HG03045 (cell line): ENCODE results near the gene PKHD1.
"Not testable (repeated sequence)": the region's sequence is repeated elsewhere in the genome, so short reads cannot be mapped to it uniquely, and the experiment has no call there.

Experiments
- ATAC-seq: cut with Tn5 transposase; IDR thresholded peaks from one replicate; pipeline ENCODE4 v1.9.1; 2021; ENCODE audit warnings: mild to moderate bottlenecking, moderate library complexity; ENCODE audit not compliant: unreplicated experiment

Gene PKHD1

DNA sequence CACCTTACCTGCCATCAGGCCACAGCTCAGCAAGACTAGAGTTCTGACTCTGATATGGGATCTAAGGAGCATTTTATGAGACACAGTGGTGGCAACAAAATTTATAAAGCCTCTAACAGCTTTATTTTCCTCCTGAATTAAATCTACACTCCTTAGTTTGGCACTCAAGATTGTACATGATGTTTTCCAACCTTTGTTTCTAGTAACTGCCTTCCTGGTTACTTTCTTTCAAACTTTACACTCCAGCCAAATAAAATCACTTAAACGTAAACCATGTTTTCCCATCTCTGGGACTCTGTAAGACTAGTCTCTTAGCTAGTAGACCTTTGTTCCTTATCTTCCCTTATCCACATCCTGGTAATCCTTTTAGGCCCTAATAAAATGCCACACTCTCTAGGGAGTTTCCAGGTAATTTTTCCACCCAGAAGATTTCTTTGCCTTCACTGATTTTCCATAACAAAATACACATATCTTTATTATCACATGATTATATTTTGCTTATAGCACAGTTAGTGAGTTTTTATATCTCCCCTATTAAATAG, 92.1 kb downstream of the PKHD1 start:
- no peak for ATAC-seq

DNA sequence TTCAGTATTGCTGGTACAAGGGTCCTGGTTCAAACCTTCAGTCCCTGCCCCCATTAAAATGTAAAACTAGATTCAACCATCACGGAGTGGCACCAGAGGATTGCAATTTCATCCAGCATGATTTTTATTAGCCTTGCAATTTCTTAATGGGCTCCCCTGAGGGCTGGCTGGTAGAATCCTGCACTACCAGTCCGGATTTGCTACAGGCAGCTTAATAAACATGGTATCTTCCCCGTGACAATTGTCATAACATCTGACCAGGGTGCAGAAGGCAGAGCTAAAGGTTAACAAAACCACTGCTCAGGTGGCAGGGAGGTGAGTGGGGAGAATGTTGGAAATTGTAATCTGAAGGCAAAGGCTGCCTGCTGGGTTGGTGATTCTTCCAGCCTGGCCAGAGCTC, 94.5 kb downstream of the PKHD1 start:
- no peak for ATAC-seq

DNA sequence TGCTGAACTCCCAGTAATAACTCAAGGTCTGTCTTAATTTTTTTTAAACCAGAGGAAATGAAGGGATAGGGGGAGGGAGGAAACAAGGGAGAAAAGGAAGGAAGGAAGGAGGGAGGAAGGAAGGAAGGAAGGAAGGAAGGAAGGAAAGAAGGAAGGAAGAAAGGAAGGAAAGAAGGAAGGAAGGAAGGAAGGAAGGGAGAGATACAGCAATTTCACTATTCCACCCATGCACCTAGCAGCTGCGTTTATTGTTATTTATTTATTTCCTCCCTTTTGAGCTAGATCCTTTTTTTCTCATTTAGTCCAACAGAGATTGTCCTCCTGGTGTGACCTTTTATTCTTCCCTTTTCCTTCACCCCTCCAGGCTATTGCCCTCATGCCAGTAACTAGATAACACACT, 97.6 kb downstream of the PKHD1 start:
- no peak for ATAC-seq

DNA sequence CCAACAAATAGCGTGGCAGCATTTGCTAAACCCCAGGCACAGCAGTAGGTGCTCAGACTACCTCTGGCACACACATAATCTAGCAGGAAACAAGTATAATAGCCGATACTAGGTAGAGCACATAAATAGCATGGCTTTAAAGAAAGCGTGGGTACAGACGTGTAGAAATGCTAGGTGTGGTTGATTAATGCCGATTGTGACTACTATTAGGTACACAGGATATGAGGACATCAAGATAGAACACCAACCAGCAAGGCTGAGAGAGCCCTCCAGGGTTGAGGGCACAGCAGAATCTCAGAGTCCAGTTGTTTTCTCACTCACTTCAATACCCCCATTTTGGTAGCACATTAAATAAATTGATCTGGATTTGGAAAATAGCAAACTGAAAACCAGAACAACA, 100.5 kb downstream of the PKHD1 start:
- no peak for ATAC-seq

DNA sequence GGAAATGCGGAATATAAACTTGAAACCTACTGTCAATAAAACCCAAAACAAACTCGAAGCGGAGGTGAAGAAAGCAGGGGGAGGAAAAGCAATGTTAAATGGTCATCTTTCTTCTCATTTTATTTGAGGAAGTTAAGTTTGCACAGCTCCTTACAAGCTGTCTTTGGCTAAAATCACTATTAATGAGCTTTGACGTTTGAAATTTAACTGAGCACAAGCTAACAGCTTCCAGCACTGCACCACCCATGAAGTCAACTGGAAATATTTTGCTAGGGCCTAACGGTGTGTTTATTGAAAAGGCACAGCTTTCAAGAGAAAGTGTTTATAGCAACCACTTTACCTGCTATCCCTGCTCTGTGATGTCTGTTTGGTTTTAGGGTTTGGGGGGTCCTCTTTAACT, 103.8 kb downstream of the PKHD1 start:
- no peak for ATAC-seq

DNA sequence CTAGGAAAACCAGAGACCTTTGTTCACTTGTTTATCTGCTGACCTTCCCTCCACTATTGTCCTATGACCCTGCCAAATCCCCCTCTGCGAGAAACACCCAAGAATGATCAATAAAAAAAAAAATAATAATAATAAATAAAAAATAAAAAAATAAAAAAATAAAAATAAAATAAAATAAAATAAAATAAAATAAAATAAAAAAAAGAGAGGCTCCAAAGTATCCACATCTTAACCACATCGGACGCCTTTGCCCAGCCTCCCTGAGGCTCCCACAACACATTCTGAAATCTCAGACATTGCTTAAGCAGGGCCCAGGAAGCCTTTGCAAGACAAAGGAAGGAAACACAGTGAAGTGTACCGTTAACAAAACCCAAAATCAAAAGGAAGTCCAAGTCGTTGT, 104.7 kb downstream of the PKHD1 start:
- not testable (repeated sequence) for ATAC-seq

DNA sequence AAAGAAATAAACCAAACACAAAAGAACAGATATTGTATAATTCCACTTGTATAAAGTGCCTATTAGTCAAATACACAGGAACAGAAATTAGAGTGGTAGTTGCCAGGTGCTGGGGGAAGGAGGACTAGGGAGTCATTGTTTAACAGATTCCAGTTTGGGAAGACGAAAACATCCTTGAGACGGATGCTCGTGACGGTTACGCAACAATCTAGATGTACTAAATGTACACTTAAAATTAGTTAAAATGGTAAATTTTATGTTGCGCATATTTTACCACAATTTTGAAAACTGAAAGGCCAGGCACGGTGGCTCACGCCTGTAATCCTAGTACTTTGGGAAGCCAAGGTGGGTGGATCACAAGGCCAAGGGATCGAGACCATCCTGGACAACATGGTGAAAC, 111.0 kb downstream of the PKHD1 start:
- no peak for ATAC-seq

DNA sequence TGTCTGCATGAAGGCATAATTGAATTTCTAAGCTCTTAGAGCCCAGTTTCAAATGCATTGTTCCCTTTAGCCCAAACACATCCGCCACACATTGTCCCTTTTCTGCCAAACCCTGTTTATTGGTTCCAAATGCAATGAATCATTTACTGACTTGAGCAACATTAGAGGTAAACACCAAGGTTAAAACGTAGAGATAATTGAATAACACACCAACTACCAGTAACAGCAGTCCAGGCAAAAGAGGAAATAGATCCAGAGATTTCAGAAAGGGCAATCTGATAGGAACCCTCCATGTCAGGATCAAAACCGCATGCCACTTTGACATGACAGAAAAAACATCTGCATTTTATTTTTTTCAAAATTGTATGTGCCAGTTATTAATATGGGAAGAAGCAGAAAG, 114.8 kb downstream of the PKHD1 start:
- ATAC-seq, result no peak

DNA sequence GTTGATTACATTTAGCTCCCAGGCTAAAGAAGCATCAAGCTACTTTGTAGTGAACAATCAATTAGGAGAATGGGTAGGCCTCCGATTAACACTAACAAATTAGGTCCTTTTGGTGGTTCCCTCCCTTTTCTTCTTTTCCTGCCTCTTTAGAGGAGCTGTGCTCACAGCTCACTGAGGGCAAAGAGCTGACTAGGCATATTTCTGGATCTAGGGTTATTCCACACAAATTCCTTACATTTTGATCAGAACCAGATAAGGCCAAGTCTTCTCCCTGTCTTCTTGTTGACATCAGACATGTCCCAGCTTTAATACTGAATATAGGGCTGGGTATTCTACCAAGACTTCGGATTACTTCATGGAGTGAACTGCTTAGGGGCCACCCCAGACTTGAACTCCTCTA, 119.1 kb downstream of the PKHD1 start:
- ATAC-seq, result no peak

DNA sequence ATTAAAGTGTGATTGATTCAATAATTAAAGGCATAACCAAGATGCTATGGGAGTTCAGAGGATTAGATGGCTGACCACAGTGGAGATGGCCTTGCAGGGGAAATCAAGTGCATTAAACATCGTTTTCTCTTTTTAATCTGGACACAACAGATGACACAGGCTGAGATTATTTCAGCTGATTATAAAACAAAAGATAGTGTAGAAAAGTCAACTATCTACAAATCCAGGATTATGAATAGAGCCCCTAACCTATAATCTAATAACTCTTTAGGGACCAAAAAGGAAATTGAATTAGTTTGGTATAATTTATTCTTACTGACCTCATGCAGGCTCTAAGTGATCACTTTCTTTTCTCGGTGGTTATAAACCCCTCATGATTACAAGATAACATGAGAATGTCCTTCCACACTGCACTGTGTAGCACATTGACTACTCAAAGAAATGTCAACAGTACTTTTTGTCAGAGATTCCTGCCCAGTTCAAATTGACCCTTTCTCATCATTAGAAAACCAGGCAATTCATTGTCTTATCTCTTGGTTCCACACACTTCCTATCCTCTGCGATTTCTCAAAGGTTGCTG, 122.1 kb downstream of the PKHD1 start:
- ATAC-seq, result no peak

DNA sequence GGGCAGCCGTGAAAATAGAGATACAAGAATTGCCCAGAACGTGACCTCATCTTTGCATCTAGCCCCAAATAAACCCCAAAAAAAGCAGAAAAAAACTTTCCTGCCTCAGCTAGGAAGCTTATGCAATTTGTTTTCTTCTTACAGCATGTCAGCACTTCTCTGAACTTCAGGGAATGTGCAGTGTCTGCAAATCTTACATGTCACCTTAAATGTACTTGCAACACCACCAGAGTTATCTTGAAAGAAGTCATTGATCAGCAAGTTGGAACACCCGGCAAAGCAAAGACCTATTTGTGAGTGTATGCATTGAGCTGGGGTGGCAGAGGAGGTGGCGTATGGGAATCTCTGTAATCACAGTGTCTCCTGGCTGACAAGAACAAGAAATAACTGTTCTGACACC, 123.4 kb downstream of the PKHD1 start:
- ATAC-seq, result no peak

DNA sequence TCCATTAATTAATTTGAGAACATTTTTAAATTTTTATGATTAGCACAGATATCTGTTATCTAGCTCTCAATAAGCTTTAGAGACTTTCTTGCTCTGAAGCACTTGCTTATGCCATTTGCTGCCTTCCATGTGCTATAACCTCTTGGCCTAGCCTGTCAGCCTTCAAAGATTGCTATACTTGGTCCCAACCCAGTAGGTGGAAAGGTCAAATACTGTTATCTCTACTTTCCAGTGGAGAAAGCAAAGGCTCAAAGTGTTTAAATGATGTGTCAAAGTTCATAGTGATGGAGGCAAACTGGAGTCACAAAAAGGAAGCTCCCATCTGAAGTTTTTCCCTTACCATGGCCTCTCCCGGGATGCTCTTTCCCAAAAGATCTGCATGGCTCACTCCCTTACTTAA, 125.1 kb downstream of the PKHD1 start:
- ATAC-seq, result no peak

DNA sequence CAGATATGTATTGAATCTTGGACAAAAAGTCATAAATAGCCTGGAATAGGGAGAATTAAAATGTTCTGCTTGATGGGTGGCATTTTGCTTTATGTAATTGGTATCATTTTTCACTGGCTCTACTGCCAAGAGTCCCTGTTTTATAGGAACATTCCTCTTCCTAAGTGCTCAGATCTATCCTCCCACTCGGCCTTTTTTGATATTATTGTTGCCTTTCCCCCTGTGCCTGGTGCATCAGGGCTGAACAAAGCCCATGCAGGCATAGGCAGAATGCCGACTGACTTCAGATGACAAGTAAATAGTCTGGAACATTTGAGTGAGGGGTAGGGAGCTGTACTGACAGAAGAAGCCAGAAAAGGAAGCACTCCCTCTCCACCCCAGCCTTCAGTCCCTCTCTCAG, 127.0 kb downstream of the PKHD1 start:
- no peak for ATAC-seq

DNA sequence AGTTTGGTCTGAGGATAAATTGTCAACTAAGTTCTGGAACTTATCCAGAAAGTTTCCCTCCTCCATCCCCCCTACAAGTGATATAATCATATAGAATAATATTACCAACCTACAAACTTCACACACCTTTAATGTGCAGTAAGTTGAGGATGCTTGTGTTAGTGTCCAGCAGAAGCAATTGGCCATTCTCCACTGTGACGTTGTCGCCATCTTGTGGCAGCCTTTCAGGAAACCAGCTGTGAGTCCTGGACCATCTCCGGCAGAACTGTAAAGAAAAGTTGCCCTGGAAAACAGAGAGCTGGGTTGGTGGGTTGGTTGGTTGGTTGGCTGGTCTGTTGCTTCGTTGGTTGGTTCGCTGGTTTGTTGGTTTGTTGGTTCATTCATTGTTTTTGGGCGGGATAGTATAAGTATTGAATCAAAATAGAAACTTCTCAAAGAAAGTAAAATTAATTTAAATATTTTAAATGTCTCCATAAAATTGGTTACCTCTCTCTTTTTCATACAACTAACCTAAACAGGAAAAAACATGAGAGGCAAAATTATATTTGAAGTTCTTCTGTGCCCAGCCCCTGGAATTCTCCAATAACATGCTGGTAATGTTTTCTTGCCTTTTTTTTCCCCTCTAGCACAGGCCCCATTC, 127.5 kb downstream of the PKHD1 start:
- peak; percentile 66 for ATAC-seq

DNA sequence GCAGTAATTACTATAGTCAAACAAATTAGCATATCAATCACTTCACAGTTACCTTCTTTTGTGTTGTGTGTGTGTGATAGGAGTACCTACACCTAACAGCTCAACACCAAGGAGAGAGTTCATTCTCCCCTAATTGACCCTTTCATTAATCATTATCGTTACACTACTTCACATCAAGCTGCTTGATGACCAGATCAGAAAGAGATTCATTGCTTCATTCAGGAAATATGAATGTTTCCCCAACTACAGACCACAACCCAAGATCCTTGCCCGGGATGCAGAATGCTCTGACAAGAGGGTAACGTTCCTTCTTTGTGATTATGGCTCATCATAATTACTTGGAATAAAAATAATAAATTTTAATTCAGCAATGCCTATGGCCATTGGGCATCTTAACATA, 132.7 kb downstream of the PKHD1 start:
- ATAC-seq, result no peak

DNA sequence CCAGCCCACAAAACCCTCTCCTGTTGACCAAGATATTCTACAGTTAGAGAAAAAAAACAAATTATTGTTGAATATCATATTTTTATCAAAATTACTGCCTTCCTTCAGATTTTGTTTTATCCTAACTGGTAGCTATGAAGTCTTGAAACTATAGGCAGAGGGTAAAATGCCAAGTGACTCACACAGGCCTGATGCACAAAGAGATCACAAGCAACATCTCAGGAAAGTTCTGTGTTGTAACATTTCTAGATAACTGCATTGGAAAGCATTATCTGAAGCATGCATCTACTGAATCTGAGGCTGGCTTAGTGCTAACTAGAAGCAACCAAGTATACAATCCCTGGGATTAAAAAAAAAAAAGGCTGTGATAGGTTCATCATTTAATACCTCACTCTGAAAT, 134.2 kb downstream of the PKHD1 start:
- ATAC-seq, result no peak

DNA sequence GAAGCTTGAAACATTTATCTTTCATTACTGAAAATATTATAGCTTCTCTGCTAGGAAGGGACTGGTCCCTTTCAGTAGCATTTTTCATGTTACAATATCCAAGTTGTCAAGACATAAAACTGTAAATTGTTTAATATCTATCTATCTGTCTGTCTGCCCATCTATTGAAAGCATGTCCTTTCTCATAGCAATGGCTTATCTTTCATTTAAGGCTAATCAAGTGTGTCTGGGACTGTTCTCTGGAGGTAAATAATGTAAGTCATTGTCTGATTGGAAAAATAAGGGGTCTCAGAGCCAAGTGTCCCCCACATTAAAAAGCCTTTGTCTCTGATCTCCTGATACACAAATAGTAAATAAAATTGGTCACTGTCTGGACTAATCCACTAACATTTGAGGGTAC, 135.5 kb downstream of the PKHD1 start:
- no peak for ATAC-seq

DNA sequence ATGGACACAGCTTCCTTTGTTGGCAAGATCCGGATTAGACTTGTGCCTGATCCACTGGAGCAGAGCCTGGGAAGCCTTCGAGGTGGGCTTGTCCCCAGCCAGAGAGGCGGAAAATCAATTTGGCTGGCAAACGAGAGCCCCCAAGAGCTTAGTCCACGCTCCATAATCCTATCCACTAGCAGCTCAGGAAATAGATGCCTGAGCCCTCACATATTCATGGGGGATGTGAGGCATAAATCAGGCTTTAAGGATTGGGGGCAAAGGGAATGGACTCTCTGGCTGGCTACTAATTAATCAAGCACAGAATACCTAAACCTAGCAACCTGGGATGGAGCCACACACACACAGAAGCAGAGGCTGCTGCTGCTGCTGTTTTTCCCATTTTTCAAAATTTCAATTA, 137.9 kb downstream of the PKHD1 start:
- ATAC-seq, result no peak

DNA sequence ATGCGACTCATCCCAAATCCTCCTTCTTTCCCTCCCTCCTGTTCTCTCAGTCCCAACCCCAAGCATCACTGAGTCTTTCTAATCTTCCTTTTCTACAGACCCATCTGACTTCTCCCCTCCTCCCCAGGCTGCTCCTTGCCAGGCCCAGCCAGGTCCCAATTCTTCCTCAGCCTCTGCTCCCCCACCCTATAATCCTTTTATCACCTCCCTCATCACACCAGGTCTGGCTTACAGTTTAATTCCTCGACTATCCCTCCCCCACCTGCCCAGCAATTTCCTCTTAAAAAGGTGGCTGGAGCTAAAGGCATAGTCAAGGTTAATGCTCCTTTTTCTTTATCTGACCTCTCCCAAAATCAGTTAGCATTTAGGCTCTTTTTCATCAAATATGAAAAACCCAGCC, 147.7 kb downstream of the PKHD1 start:
- not testable (repeated sequence) for ATAC-seq

DNA sequence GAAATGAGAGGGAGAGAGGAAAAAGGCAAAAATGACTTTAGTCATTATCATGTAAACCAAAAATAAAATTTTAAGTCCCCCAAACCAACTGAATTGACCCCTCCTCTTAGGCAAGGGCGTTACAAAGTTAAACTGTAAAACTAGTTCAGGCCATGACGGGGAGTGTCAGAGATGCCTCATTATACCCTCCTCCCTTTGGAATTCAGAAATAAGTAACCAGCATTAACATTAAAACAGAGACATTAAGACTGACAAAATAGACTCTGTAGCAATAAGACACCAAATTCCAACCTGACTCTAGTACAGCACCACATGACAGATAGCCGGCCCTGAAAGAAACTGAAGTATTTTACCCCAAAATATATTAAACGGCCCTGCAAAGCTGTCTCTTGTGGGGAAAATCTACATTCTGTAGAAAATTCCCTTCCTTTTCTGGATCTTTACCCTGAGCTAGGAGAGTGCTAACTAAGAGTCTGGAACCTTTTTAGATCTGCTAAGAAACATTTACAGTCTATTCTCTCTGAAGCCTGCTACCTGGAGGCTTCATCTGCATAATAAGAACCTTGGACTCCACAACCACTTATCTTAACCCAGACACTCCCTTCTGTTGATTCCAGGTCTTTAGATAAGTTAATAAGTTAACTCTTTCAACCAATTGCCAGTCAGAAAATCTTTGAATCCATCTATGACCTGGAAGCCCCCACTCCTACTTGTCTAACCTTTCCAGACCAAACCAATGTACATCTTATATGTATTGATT, 150.7 kb downstream of the PKHD1 start:
- no peak for ATAC-seq

DNA sequence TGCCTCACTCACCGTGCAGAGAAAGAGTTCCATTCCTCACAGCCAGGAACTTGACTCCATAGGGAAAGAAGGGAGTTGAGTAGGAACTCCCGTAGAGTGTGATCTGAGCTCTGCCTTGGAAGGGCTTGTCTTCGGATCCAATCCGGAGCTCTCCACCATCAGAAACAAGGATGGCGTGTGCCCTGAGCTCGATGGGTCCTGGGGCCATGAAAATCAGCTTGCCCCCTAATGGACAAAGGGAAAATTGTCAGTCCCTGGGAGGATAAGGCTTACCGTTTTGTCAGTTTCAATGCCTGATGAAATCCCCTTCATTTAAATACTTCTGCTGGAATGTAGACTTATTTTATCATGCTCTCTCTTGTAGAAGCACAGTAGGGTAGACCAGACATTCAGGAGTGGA, 153.3 kb downstream of the PKHD1 start:
- no peak for ATAC-seq

DNA sequence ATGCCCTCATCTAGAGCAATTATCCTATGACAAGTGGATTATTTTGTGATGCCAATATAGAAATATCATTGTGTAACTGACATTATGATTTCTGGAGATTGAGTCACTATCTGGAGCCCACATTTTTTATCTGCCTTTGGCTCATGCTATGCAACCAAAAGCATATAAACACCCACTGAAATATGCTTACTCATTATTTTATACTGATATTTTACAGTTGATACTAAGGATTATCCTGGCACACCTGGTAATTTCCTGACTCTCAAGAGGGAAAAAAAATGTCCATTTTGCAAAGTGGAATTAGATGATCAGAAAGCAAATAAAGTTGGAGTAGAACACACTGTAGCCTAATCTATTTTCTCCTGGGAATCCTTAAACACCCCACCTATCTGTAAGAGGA, 154.5 kb downstream of the PKHD1 start:
- ATAC-seq, result no peak
